H1 (cell line): Measurements from ENCODE around the gene ADCY1. TPM values are rescaled to one million over a fixed set of nuclear protein-coding genes. Genes with fewer than 3 reads are reported as not detected.

Experiments used
- RNF2 ChIP-seq: fragments of 200-900, 300-1000 bp; sonication (generic); IDR thresholded peaks from 2 replicates; pipeline ENCODE4 v1.7.1; 2016; ENCODE audit warnings: borderline replicate concordance, low read depth, mild to moderate bottlenecking, antibody characterized with exemption, low read length; ENCODE audit not compliant: poor library complexity, severe bottlenecking; ENCODE audit errors: missing control alignments
- polyA plus RNA-seq, 7 experiments: library from polyadenylated mRNA; depleted of rRNA in 3 of 7; stranded (reverse) in 5 of 7; unstranded in 2 of 7; fragments of >200 nt in 5 of 7; fragments of 200-250 nt in 2 of 7; gene quantifications; 1 replicate in 5 of 7; 2 replicates in 1 of 7; 4 replicates in 1 of 7; pipeline versions ENCODE4 v1.2.1 to v1.2.3, GENCODE V29; 2011 to 2013; ENCODE audit warnings: missing spikeins in 2 of 7, mixed read lengths in 2 of 7
- total RNA-seq: library from RNA; stranded (reverse); fragmentation: NEBNext Ultra II Directional; extraction: Animal tissue kit (Norgen Biotek cat#: 25700); gene quantifications from 2 replicates; pipeline ENCODE4 v1.2.1, GENCODE V29; 2021

The ADCY1 gene
- total and polyA plus RNA-seq, 2 of the 8 experiments (the other 6 are each of a cell fraction or from before 2014, with no cell fraction given) = 7.9 to 26.9 TPM

DNA sequence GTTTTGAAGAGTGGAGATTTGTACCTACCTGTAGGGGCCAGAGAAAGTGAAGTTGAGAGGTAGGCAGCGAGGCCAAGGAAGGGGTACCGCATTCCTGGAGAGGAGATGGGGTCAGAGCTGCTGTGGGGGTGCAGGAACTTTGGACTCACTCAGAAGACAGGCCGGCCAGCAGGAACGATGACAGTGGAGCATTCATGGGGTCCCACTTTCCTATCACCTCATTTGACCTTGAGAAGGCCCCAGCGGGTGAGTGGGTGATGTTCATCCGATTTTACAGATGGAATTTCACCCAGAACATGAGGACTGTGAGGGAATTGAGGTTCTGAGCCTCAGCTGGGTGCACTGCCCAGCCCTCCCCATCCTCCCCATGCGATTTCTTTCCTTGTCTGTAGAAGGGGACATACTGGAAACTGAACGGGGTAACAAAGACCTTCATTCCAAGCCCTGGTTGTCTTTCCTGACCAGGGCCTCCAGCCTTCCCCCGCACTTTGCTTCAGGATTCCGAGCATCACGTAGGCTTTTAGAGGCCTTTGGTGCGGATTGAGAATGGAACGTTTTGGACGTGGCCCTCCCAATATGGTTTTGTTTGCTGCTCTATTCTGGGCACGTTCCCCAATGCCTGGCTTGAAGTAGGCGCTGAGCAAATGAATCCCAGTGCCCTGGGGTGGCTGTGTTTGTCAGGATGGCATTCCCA is 87.3 kb downstream of the ADCY1 start (continued):
- no peak for TF ChIP-seq RNF2
- TF ChIP-seq, all 59 proteins: peak for 0
